Psoas muscle (tissue), 8 donors: ENCODE data around the gene RTN4RL1. TPM values are rescaled to one million over a fixed set of nuclear protein-coding genes. Genes with fewer than 3 reads are reported as not detected.
A peak's percentile ranks its signal among the peaks of the same experiment; 100 is the strongest.

Experiments used
- ATAC-seq, 4 donors: fragments of 200-7000 bp; cut with Tn5 transposase; one replicate each; pipeline ENCODE4 v1.9.1; 2020; ENCODE audit warnings: moderate library complexity in 3 of 4, mild to moderate bottlenecking in 2 of 4
- DNase-seq, 2 donors: peaks; one replicate each; pipeline ENCODE4 v3.0.0-alpha.2; 2020
- H3K27ac ChIP-seq: fragments of 200-600 bp; one replicate; pipeline ENCODE4 v1.8.0; 2022
- H3K27me3 ChIP-seq, 3 donors: fragments of 200-600 bp in 1 of 3; one replicate each; pipeline versions ENCODE4 v1.6.1 to v1.8.0; 2013 to 2022; ENCODE audit warnings: low read length in 2 of 3, mild to moderate bottlenecking in 2 of 3, moderate library complexity in 1 of 3; ENCODE audit not compliant: insufficient read depth in 3 of 3
- H3K36me3 ChIP-seq, 2 donors: fragments of 200-600 bp in 1 of 2; one replicate each; pipeline versions ENCODE4 v1.6.1 to v1.8.0; 2013 to 2022; ENCODE audit warnings: low read depth in 1 of 2, mild to moderate bottlenecking in 1 of 2, moderate library complexity in 1 of 2; ENCODE audit not compliant: insufficient read depth in 1 of 2
- H3K4me1 ChIP-seq: fragments of 200-600 bp; one replicate; pipeline ENCODE4 v1.8.0; 2022
- H3K4me3 ChIP-seq: fragments of 200-600 bp; one replicate; pipeline ENCODE4 v1.8.0; 2022; ENCODE audit warnings: mild to moderate bottlenecking
- H3K9me3 ChIP-seq: fragments of 200-600 bp; one replicate; pipeline ENCODE4 v1.8.0; 2022
- CTCF ChIP-seq: fragments of 200-600 bp; IDR thresholded peaks from one replicate; pipeline ENCODE4 v1.8.0; 2022; ENCODE audit warnings: antibody characterized with exemption
- WGBS, 3 donors: extraction: QIAGEN DNeasy Blood & Tissue Kit; methylation state at CpG; one replicate each; pipeline versions ENCODE4 v1.1.6 to v1.1.7; 2013; 5-methylcytosine and 5-hydroxymethylcytosine counted together
- intact Hi-C, 2 donors: fragments of 100-400 bp; cut with DNase I; formaldehyde crosslinking; loops; one replicate each; pipeline versions ENCODE4 v1.11.0 to v1.14.2; 2022
- polyA plus RNA-seq, 3 donors: library from polyadenylated mRNA; stranded (reverse); fragments of 200-250 nt; gene quantifications; one replicate each; pipeline ENCODE4 v1.2.3, GENCODE V29; 2013
- total RNA-seq, 4 donors: library from RNA; stranded (reverse); fragmentation: NEBNext Ultra II Directional in 2 of 4; extraction: Animal tissue kit (Norgen Biotek cat#: 25700) in 2 of 4; gene quantifications; one replicate each; pipeline versions ENCODE4 v1.2.1 to v1.2.4, GENCODE V29; 2021 to 2023
- donor health status: healthy with polysubstance abuse.
- donor health status: DM: no; HTN: no; CAD: no; lungs with moderate emphysema.
- donor health status: Bipolar disorder and iron deficiency.
- donor health status: healthy.
- donor health status: DM: yes; HTN: yes; CAD: no.
- donor health status: DM: no; HTN: no; CAD: no.
- donor health status: DM: no; HTN: no; CAD: no.
- donor health status: DM: yes; HTN: yes; CAD: no.

Gene RTN4RL1
- total and polyA plus RNA-seq, 7 donors = 0.44 to 1.8 (median 0.75) TPM

- no peak overlapping the region for H3K4me3 ChIP-seq
- WGBS, 3 donors = 92 to 95% (median 93%) methylated on average over 10 of the region's 10 CpGs
- no peak overlapping the region for H3K27ac ChIP-seq
- peaks cover 12% of the 10 kb centered on the region for H3K4me1 ChIP-seq
- ATAC-seq (no peak), DNase-seq (no peak)
- intact Hi-C loops = no loop called here
- H3K27me3 ChIP-seq = peaks cover 0 to 16% (median 0%) of the 10 kb centered on the region in 3 donors
- no peaks in the 10 kb centered on the region for H3K36me3 ChIP-seq
- TF ChIP-seq CTCF = no peak
- H3K9me3 ChIP-seq = no peaks in the 10 kb centered on the region
These were observed 49.6 kb downstream of the RTN4RL1 start for GRCh38 chr17:1975573-1975972.

- no peaks in the 10 kb centered on the region for H3K36me3 ChIP-seq
- H3K9me3 ChIP-seq = peaks cover 4% of the 10 kb centered on the region
- H3K27ac ChIP-seq = peak overlapping the region; percentile 56
- peaks cover 0 to 8% (median 0%) of the 10 kb centered on the region in 3 donors for H3K27me3 ChIP-seq
- no peak for TF ChIP-seq CTCF
- H3K4me3 ChIP-seq = no peak overlapping the region
- ATAC-seq = peak in 1 of 4 donors; percentile 8
- WGBS, 3 donors = 34 to 43% (median 37%) methylated on average over 23 of the region's 23 CpGs
- intact Hi-C loops = no loop called here
- H3K4me1 ChIP-seq = peaks cover 16% of the 10 kb centered on the region
- DNase-seq = no peak
These were observed 52.5 kb downstream of the RTN4RL1 start for GRCh38 chr17:1972487-1973160.

GRCh38 chr17:1970843-1971384 lies 54.2 kb downstream of the RTN4RL1 start:
- intact Hi-C loops = no loop called here
- ATAC-seq (no peak), DNase-seq (no peak)
- Histone ChIP-seq H3K36me3 (no peaks in the 10 kb centered on the region), H3K4me1 (peaks cover 16% of the 10 kb centered on the region), H3K27me3 (no peaks in the 10 kb centered on the region), H3K4me3 (no peak overlapping the region), H3K9me3 (peaks cover 4% of the 10 kb centered on the region), H3K27ac (no peak overlapping the region)
- TF ChIP-seq CTCF = no peak
- WGBS, 3 donors = 89 to 90% (median 89%) methylated on average over 12 of the region's 12 CpGs

GRCh38 chr17:1969712-1970111 lies 55.4 kb downstream of the RTN4RL1 start:
- TF ChIP-seq CTCF = no peak
- Histone ChIP-seq H3K36me3 (no peaks in the 10 kb centered on the region), H3K4me1 (peaks cover 16% of the 10 kb centered on the region), H3K9me3 (peaks cover 4% of the 10 kb centered on the region), H3K27ac (peak overlapping the region; percentile 71), H3K4me3 (no peak overlapping the region), H3K27me3 (no peaks in the 10 kb centered on the region)
- no peak for ATAC-seq
- WGBS, 3 donors = 62 to 95% (median 67%) methylated on average over 4 to 5 of the region's 5 CpGs
- intact Hi-C loops = loop anchor here in 1 of 2 donors (10.0 kb wide), 1 partner anchor 55 kb away; the partner anchor contains the start of gene RTN4RL1
- no peak for DNase-seq
